Measurements from ENCODE around the gene EIF1AD.
"Not testable (repeated sequence)": the region's sequence is repeated elsewhere in the genome, so short reads cannot be mapped to it uniquely, and the experiment has no call there.

EIF1AD gene

DNA sequence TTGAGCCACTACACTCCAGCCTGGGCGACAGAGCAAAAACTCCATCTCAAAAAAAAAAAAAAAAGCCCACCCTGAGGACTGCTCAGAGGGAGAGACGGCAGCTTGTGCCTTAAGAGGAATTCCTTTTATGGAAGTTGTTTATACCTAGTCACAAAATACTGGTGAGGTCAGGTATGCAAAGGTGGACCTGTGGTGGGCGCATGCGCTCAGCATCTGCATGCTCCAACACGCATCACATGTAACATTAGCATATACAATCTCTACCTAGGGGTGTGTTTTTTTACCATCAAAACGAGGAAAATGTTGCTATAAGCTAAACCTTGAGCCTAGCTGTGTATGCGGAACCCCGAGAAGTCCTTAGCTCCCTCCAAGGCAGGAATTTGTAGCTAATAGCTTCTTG lies 47.2 kb downstream of the EIF1AD start:
- DNase-seq (ENCODE audit: low spot score) = no peak
- TF ChIP-seq, protein P1, sequence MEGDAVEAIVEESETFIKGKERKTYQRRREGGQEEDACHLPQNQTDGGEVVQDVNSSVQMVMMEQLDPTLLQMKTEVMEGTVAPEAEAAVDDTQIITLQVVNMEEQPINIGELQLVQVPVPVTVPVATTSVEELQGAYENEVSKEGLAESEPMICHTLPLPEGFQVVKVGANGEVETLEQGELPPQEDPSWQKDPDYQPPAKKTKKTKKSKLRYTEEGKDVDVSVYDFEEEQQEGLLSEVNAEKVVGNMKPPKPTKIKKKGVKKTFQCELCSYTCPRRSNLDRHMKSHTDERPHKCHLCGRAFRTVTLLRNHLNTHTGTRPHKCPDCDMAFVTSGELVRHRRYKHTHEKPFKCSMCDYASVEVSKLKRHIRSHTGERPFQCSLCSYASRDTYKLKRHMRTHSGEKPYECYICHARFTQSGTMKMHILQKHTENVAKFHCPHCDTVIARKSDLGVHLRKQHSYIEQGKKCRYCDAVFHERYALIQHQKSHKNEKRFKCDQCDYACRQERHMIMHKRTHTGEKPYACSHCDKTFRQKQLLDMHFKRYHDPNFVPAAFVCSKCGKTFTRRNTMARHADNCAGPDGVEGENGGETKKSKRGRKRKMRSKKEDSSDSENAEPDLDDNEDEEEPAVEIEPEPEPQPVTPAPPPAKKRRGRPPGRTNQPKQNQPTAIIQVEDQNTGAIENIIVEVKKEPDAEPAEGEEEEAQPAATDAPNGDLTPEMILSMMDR (IDR thresholded peaks at IDR 0.05; ENCODE audit: extremely low read depth, insufficient read depth, missing control alignments) = no peak
- in situ Hi-C loops (cut with MboI; ENCODE audit: low pct_unique_long_range_greater_than_20kb, low sequenced_read_pairs, unreplicated experiment) = no loop called here

DNA sequence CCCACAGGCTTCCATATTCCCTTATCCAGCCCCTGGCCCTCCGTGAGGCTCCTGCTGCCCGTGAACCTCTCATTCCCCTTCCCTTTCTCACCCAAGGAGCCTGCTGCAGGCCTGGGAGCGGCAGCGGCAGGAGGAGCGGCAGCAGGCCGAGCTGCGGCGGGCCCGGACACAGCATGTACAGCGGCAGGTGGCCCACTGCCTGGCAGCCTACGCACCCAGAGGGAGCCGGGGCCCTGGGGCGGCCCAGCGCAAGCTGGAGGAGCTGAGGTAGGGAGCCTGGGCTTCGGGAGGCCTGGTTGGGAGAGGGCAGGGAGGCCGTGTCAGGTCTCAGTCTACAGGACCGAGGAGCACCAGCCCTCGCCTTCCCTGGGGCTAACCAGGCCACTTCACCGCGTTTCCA lies 48.5 kb downstream of the EIF1AD start:
- in situ Hi-C loops (cut with MboI; ENCODE audit: low pct_unique_long_range_greater_than_20kb, low sequenced_read_pairs, unreplicated experiment) = no loop called here
- TF ChIP-seq, protein P1 (IDR thresholded peaks at IDR 0.05; ENCODE audit: extremely low read depth, insufficient read depth, missing control alignments) = no peak
- no peak for DNase-seq (ENCODE audit: low spot score)

DNA sequence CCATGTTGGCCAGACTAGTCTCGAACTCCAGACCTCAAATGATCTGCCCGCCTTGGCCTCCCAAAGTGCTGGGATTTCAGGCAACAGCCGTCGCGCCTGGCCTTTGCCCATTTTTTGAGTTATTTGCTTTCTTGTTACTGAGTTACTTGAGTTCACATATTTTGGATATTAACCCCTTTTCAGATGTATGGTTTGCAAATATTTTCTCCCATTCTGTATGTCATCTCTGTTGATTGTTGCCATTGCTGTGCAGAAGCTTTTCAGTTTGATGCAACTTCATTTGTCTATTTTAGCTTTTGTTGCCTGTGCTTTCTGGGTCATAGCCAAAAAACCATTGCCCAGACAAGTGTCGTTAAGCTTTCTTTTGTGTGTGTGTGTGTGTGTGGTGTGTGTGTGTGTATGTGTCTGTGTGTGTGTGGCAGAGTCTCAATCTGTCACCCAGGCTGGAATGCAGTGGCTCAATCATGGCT lies 49.9 kb downstream of the EIF1AD start:
- DNase-seq (ENCODE audit: low spot score) = no peak
- TF ChIP-seq, protein P1 (IDR thresholded peaks at IDR 0.05; ENCODE audit: extremely low read depth, insufficient read depth, missing control alignments) = no peak
- in situ Hi-C loops (cut with MboI; ENCODE audit: low pct_unique_long_range_greater_than_20kb, low sequenced_read_pairs, unreplicated experiment) = no loop called here

DNA sequence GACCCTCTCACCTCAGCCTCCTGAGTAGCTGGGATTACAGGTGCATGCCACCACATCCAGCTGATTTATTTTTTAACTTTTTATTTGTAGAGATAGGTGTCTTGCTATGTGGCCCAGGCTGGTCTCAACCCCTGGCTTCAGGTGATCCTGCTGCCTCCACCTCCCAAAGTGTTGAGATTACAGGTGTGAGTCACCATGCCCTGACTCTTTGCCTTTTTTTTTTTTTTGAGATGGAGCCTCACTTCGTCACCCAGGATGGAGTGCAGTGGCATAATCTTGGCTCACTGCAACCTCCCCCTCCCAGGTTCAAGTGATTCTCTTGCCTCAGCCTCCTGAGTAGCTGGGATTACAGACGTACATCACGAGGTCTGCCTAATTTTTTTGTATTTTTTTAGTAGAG lies 50.3 kb downstream of the EIF1AD start:
- in situ Hi-C loops (cut with MboI; ENCODE audit: low pct_unique_long_range_greater_than_20kb, low sequenced_read_pairs, unreplicated experiment); DNase-seq (ENCODE audit: low spot score): not testable (repeated sequence)

DNA sequence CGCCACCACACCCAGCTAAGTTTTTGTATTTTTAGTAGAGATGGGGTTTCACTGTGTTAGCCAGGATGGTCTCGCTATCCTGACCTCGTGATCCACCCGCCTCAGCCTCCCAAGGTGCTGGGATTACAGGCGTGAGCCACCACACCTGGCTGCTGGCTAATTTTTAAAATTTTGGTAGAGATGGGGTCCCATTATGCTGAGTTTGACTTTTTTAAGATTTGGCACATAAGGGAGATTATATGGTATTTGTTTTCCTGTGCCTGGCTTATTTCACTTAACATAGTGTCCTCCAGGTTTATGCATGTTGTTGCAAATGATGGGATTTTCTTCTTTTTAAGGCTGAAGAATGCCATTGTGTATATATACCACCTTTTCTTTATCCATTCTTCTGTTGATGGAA lies 51.2 kb downstream of the EIF1AD start:
- in situ Hi-C loops (cut with MboI; ENCODE audit: low pct_unique_long_range_greater_than_20kb, low sequenced_read_pairs, unreplicated experiment); DNase-seq (ENCODE audit: low spot score): not testable (repeated sequence)

DNA sequence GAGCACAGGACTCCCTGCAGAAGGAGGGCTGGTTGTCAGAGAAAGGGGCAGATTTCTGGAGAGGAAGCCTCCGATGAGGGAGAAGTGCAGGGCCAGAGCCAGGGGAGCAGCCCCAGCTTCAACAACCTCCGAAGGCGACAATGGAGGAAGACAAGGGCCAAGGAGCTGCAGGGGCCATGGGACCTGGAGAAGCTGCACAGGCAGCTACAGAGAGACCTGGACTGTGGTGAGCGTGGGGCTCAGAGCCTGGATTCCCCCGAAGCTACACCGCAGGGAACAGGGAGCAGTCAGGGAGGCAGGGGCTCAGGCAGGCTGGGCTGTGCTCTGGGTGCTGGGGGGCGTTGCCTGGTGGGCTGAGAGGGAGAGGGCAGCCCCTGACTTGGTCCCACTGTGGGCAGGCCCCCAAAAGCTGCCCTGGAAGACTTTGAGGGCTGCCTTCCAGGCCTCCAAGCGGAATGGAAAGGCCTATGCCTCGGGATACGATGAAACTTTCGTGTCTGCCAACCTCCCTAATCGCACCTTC lies 54.3 kb downstream of the EIF1AD start:
- DNase-seq (ENCODE audit: low spot score) = no peak
- in situ Hi-C loops (cut with MboI; ENCODE audit: low pct_unique_long_range_greater_than_20kb, low sequenced_read_pairs, unreplicated experiment) = no loop called here
- TF ChIP-seq, protein P1 (IDR thresholded peaks at IDR 0.05; ENCODE audit: extremely low read depth, insufficient read depth, missing control alignments) = no peak

DNA sequence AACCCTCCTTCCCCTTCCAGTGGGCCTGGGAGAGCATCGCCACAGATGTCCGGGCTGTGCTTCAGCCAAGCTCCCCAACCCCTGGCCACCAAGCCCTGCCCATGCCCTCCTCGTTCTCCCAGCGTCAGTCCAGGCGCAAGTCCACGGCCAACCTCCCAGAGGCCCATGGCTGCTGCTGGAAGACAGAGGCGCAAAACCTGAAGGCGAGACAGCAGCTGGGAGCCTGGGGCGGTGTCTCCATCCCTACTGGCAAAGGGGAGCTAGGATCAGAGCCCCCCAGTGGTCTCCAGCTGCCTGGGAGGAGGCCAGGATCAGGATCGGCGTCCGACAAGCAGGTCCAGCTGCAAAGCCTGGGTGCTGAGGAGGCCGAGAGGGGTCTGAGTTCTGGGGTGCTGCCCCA lies 54.8 kb downstream of the EIF1AD start:
- DNase-seq (ENCODE audit: low spot score) = no peak
- TF ChIP-seq, protein P1 (IDR thresholded peaks at IDR 0.05; ENCODE audit: extremely low read depth, insufficient read depth, missing control alignments) = no peak
- in situ Hi-C loops (cut with MboI; ENCODE audit: low pct_unique_long_range_greater_than_20kb, low sequenced_read_pairs, unreplicated experiment) = no loop called here

DNA sequence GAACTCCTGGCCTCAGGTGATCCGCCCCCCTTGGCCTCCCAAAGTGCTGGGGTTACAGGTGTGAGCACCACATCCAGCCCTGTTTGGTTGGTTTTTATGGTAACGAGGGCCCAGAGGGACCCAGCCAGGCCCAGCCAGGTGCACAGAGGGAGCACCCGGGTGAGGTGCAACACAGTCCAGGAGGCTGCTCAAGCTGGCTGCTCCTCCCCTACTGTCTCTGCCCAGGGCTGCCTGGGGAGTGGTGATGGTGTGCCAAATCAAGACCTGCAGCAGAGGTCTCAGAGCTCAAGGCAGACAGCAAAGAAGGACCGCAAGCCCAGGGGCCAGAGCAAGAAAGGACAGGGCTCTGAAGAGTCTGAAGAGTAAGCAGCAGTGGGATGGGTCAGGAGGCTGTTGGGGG lies 55.3 kb downstream of the EIF1AD start:
- in situ Hi-C loops (cut with MboI; ENCODE audit: low pct_unique_long_range_greater_than_20kb, low sequenced_read_pairs, unreplicated experiment) = no loop called here
- TF ChIP-seq, protein P1 (IDR thresholded peaks at IDR 0.05; ENCODE audit: extremely low read depth, insufficient read depth, missing control alignments) = no peak
- DNase-seq (ENCODE audit: low spot score) = no peak
